Memory B cell (primary cell): Measurements from ENCODE around the gene KCNRG.
"Not testable (repeated sequence)": the region's sequence is repeated elsewhere in the genome, so short reads cannot be mapped to it uniquely, and the experiment has no call there.

Source experiments
- ATAC-seq: fragments of 150-1000 bp; cut with Tn5 transposase; 2 replicates; pipeline ENCODE4 v1.10.0; 2021; ENCODE audit warnings: low read depth, mild to moderate bottlenecking, moderate library complexity
- DNase-seq, 2 donors: peaks; one replicate each; pipeline ENCODE4 v3.0.0; 2022; ENCODE audit warnings: low spot score in 2 of 2
- H3K27ac Mint-ChIP-seq: one replicate; pipeline ENCODE4 v1.8.0; 2022; ENCODE audit warnings: mild to moderate bottlenecking, moderate library complexity, mixed read lengths
- H3K27me3 Mint-ChIP-seq: one replicate; pipeline ENCODE4 v1.8.0; 2022; ENCODE audit warnings: mixed read lengths
- H3K36me3 Mint-ChIP-seq: one replicate; pipeline ENCODE4 v1.8.0; 2022; ENCODE audit warnings: mild to moderate bottlenecking, mixed read lengths
- H3K4me1 Mint-ChIP-seq: one replicate; pipeline ENCODE4 v1.8.0; 2022; ENCODE audit warnings: mixed read lengths
- H3K4me3 Mint-ChIP-seq: one replicate; pipeline ENCODE4 v1.8.0; 2022; ENCODE audit warnings: mild to moderate bottlenecking, moderate library complexity, mixed read lengths
- H3K9me3 Mint-ChIP-seq: one replicate; pipeline ENCODE4 v1.8.0; 2022; ENCODE audit warnings: mixed read lengths

Gene KCNRG, protein sequence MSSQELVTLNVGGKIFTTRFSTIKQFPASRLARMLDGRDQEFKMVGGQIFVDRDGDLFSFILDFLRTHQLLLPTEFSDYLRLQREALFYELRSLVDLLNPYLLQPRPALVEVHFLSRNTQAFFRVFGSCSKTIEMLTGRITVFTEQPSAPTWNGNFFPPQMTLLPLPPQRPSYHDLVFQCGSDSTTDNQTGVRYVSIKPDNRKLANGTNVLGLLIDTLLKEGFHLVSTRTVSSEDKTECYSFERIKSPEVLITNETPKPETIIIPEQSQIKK

DNA sequence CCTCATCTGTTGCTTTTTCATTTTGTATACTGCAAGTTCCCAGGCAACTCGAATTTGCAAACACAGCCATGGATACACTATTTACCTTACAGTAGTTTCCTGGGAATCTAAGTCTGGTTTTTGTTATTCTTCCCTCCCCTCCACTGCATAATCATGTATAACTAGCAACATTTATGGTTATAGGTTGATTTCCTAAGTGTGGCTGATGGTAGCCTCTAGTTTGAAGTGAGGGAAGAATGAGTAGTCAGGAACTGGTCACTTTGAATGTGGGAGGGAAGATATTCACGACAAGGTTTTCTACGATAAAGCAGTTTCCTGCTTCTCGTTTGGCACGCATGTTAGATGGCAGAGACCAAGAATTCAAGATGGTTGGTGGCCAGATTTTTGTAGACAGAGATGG lies at the start of gene KCNRG:
Gene KCNRG, plus strand, starts transcription at position 187 of the 400 bp plus-strand sequence. Its CDS starts 50 bp downstream, at position 237.
- Mint-ChIP-seq H3K27me3 (no peaks in the 10 kb centered on the region), H3K27ac (peak within 1 kb of the TSS; percentile 84), H3K36me3 (peaks cover 28% of the 10 kb centered on the region), H3K4me3 (no peak within 1 kb of the TSS), H3K9me3 (no peaks in the 10 kb centered on the region), H3K4me1 (peaks cover 19% of the 10 kb centered on the region)
- DNase-seq (no peak), ATAC-seq (no peak)

DNA sequence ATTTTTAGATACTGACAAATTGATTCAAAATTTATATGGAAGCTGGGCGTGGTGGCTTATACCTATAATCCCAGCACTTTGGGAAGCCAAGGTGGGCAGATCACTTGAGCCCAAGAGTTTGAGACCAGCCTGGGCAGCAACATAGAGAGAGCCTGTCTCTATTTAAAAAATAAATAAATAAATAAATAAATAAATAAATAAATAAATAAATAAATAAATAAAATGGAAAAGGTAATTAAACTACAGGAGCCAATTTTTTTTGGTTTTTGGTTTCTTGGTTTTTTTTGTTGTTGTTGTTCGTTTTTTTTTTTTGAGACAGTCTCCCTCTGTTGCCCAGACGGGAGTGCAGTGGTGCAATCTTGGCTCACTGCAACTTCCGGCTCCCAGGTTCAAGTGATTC lies 47.8 kb upstream of the KCNRG start:
- Mint-ChIP-seq H3K27me3 (no peaks in the 10 kb centered on the region), H3K9me3 (peaks cover 19% of the 10 kb centered on the region), H3K36me3 (peaks cover 25% of the 10 kb centered on the region), H3K4me1 (no peaks in the 10 kb centered on the region), H3K4me3 (no peak overlapping the region), H3K27ac (no peak overlapping the region)
- DNase-seq: no peak
- ATAC-seq: no peak

DNA sequence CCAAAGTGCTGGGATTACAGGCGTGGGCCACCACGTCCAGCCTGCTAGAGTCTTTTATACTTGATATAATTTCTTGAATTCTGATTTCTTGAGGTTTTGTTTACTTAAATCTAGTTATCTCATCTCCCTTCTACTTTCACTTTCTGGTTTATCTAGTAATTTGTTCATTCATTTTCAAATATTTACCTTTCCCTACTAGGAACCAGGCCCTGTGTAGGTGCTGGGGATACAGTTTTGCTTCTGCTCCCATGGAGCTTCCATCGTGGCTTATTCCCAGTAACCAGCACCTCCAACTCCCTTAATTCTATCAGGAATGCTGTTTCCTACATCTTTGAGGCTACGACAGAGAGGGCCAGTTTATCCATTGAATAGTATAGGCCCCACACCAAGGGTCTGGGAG lies 42.5 kb upstream of the KCNRG start:
- DNase-seq (no peak), ATAC-seq (no peak)
- Mint-ChIP-seq H3K4me1 (peaks cover 4% of the 10 kb centered on the region), H3K36me3 (no peaks in the 10 kb centered on the region), H3K4me3 (no peak overlapping the region), H3K27ac (no peak overlapping the region), H3K9me3 (no peaks in the 10 kb centered on the region), H3K27me3 (no peaks in the 10 kb centered on the region)

DNA sequence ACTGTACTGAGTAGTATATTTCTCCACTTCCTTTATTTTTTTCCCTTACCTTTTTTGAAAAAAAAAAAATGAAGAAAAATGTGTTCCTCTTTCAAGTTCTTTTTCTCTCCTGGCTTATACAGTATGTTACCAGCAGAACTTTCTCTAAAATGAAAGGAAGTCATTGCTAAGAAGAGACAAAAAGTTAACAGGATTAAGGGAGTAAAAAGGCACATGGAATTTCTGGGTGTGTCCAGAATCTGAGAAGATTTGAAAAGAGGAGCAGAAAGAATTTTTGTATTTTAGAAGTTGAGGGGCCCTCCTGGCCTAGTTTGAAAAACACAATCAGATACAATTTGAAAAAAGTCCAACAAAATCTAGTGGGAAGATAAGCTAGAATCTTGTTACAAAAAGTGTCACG lies 39.4 kb upstream of the KCNRG start:
- DNase-seq: no peak
- H3K9me3 Mint-ChIP-seq: no peaks in the 10 kb centered on the region
- no peak for ATAC-seq
- no peaks in the 10 kb centered on the region for H3K27me3 Mint-ChIP-seq
- H3K4me3 Mint-ChIP-seq: no peak overlapping the region
- no peaks in the 10 kb centered on the region for H3K36me3 Mint-ChIP-seq
- H3K4me1 Mint-ChIP-seq: peaks cover 4% of the 10 kb centered on the region
- no peak overlapping the region for H3K27ac Mint-ChIP-seq

DNA sequence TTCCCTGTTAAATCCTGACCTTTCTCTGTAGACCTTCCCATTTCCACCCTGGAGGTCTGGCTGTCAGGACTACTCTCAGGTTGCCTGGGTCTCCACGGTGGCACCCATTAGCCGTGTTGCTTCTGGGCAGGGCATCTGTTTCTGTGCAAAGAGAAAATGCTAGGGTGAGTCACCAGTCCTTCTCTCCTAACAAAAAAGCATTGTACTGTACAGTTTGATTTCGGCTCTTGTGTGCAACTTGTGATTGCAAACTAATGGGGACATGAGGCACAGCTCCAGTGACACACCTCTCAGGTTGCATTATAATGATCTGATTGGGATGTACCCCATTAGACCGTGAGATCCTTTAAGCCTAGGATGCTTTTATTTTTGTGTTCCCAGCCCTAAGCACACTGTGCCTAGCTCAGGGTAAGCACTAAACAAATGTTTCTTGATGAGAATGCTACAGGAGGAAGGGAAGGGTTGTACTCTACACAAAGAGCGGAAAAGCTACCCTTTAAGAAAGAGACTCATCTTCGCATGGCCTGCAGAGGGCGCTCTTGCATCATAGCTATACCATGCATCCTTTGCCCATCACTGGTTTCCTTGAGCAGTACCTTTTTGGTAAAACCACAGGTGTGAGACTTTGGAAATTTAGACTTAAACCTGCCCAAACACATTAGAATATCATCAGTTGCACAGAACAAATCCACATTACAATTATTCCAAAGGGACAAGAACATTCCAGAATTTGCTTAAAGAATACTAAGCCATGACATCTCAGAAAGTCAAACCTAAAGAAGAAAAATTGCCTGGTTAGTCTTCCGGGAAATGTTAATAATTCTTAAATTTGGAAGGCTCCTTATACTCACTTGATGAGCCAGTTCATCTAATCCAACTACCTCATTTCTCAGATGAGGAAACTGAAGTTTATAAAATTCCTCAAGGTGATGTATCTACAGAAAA lies 38.7 kb upstream of the KCNRG start:
- no peaks in the 10 kb centered on the region for H3K9me3 Mint-ChIP-seq
- no peaks in the 10 kb centered on the region for H3K27me3 Mint-ChIP-seq
- DNase-seq (peak; percentile 67 to 74), ATAC-seq (peak; percentile 93)
- peaks cover 4% of the 10 kb centered on the region for H3K4me1 Mint-ChIP-seq
- no peak overlapping the region for H3K4me3 Mint-ChIP-seq
- H3K36me3 Mint-ChIP-seq: peaks cover under 1% of the 10 kb centered on the region
- no peak overlapping the region for H3K27ac Mint-ChIP-seq

DNA sequence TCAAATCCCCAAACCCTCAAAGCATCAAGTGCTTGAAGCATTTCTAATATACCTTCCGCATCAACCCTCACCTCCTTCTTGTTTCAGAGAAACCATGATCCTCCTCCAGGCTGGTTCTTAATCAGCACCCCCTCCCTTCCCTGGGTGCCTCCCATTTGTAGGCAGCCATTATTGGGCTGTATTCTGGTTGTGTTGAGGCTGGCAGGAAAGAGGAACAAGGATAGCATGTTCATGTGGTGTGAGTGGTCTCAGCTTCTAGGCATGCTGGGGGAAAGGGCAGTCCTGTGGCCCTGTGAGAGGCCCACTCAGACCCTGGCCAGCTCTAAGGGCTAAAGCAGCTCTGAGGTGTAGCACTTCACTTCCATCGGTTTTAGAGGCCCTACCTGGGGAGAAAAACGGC lies 37.3 kb upstream of the KCNRG start:
- no peak overlapping the region for H3K27ac Mint-ChIP-seq
- no peaks in the 10 kb centered on the region for H3K27me3 Mint-ChIP-seq
- ATAC-seq: no peak
- peaks cover 4% of the 10 kb centered on the region for H3K4me1 Mint-ChIP-seq
- H3K9me3 Mint-ChIP-seq: no peaks in the 10 kb centered on the region
- DNase-seq: no peak
- H3K36me3 Mint-ChIP-seq: peaks cover 4% of the 10 kb centered on the region
- no peak overlapping the region for H3K4me3 Mint-ChIP-seq

DNA sequence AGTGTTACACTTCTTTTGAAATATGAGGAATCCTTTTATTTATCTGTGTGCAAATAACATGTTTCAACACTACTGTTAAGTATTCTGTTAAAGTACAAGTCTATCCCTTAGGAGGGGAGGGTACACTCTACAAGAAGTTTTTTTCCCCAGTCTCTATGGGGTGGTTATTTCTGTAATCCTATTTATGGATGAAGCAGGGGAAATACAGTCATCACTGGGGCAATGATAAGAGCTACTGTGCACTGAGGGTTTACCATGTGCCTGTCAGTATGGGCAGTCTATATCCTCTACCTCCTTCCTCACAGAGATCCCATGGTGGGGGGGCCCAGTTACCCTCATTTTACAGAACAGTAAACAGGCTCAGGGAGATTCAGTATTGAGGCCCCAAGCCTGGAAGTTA lies 35.0 kb upstream of the KCNRG start:
- Mint-ChIP-seq H3K4me3 (no peak overlapping the region), H3K9me3 (no peaks in the 10 kb centered on the region), H3K4me1 (peaks cover 4% of the 10 kb centered on the region), H3K27ac (no peak overlapping the region), H3K36me3 (peaks cover 4% of the 10 kb centered on the region), H3K27me3 (no peaks in the 10 kb centered on the region)
- DNase-seq: no peak
- no peak for ATAC-seq

DNA sequence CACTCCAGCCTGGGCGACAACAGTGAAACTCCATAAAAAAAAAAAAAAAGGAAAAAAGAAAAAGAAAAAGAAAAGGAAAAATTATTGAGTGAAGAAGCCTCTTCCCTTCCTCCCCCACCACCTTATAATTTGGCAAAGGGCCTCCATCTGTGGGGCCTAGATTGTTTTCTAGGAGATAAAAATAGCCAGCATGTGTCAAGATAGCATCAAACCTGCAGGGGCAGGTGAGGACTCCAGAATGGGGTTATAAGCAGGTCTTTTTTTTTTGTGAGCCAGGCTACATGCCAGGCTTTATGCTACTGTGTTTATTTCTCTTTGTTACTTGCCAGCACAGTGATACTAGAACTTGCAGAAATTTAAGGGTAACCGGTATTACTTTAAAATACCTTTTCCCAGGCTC lies 30.1 kb upstream of the KCNRG start:
- ATAC-seq (no peak), DNase-seq (no peak)
- H3K27ac Mint-ChIP-seq: no peak overlapping the region
- no peaks in the 10 kb centered on the region for H3K27me3 Mint-ChIP-seq
- no peaks in the 10 kb centered on the region for H3K4me1 Mint-ChIP-seq
- no peaks in the 10 kb centered on the region for H3K9me3 Mint-ChIP-seq
- no peak overlapping the region for H3K4me3 Mint-ChIP-seq
- H3K36me3 Mint-ChIP-seq: peaks cover 4% of the 10 kb centered on the region

DNA sequence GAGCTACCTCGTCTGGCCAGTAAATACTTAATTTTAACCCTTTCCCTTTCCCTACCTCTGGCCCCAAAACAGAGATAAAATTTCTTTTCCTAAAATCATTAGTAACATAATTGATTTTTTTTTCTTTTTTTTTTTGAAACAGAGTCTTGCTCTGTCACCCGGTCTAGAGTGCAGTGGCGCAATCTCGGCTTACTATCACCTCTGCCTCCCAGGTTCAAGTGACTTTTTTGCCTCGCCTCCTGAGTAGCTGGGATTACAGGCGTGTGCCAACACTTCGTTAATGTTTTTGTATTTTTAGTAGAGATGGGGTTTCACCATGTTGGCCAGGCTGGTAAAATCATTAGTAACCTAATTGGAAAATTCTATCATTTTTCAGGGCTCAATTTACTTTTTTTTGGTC lies 28.8 kb upstream of the KCNRG start:
- peaks cover under 1% of the 10 kb centered on the region for H3K4me1 Mint-ChIP-seq
- peak overlapping the region; percentile 21 for H3K27ac Mint-ChIP-seq
- no peaks in the 10 kb centered on the region for H3K9me3 Mint-ChIP-seq
- H3K27me3 Mint-ChIP-seq: no peaks in the 10 kb centered on the region
- H3K4me3 Mint-ChIP-seq: no peak overlapping the region
- H3K36me3 Mint-ChIP-seq: peaks cover 4% of the 10 kb centered on the region
- ATAC-seq (no peak), DNase-seq (no peak)

DNA sequence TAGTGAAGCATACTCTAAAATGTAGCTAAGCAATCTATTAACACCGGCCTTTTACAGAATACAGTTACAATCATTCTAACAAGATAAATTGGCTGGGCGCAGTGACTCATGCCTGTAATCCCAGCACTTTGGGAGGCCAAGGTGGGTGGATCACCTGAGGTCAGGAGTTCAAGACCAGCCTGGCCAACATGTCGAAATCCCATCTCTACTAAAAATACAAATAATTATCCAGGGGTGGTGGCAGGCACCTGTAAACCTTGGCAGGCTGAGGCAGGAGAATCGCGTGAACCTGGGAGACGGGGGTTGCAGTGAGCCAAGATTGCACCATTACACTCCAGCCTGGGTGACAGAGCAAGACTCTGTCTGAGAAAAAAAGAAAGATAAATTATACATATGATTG lies 24.6 kb upstream of the KCNRG start:
- not testable (repeated sequence) for H3K9me3 Mint-ChIP-seq, DNase-seq, H3K27me3 Mint-ChIP-seq, H3K4me1 Mint-ChIP-seq, H3K4me3 Mint-ChIP-seq, ATAC-seq, H3K27ac Mint-ChIP-seq, H3K36me3 Mint-ChIP-seq

DNA sequence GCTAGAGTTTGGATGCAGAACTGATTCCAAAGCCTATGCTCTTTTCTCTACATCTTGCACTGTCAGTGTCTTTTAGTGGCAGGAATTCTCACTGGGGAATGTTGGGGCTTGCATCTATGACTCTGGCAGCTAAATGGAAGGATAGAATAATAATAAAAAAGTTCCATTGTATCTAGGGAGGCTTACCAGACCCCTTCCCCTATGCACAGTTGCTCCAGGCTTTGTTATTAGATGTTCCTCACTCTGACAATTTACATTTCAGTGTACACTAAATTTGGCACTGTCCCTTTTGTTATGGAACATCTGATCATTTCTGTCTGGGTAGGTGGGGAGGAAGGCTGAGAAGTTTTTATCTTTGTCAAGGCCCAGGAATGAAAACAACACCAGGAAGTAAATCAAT lies 22.1 kb upstream of the KCNRG start:
- no peak overlapping the region for H3K4me3 Mint-ChIP-seq
- peaks cover 14% of the 10 kb centered on the region for H3K4me1 Mint-ChIP-seq
- H3K36me3 Mint-ChIP-seq: peaks cover 2% of the 10 kb centered on the region
- no peak overlapping the region for H3K27ac Mint-ChIP-seq
- DNase-seq (no peak), ATAC-seq (no peak)
- H3K27me3 Mint-ChIP-seq: no peaks in the 10 kb centered on the region
- no peaks in the 10 kb centered on the region for H3K9me3 Mint-ChIP-seq

DNA sequence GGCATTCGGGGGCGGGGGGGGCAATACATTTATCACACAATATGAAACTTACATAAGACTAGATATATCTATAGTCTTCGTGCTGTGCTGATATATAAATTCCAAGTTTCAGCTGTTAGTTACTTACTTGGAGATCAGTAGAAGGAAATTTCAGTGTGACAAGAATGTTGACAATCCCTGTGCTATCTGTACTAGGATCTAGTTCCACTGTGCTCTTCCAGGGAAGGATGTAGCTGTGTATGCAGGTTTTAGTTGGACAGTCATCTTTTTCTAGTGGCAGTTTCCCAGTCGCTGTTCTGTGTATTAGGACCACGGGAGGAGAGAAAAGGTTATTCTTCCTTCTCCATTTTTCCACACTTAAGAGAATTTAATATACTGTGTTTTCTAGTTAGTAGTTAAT lies 21.6 kb upstream of the KCNRG start:
- peaks cover 5% of the 10 kb centered on the region for H3K36me3 Mint-ChIP-seq
- H3K4me1 Mint-ChIP-seq: peaks cover 18% of the 10 kb centered on the region
- no peak overlapping the region for H3K4me3 Mint-ChIP-seq
- H3K27me3 Mint-ChIP-seq: no peaks in the 10 kb centered on the region
- DNase-seq (no peak), ATAC-seq (no peak)
- no peaks in the 10 kb centered on the region for H3K9me3 Mint-ChIP-seq
- H3K27ac Mint-ChIP-seq: no peak overlapping the region

DNA sequence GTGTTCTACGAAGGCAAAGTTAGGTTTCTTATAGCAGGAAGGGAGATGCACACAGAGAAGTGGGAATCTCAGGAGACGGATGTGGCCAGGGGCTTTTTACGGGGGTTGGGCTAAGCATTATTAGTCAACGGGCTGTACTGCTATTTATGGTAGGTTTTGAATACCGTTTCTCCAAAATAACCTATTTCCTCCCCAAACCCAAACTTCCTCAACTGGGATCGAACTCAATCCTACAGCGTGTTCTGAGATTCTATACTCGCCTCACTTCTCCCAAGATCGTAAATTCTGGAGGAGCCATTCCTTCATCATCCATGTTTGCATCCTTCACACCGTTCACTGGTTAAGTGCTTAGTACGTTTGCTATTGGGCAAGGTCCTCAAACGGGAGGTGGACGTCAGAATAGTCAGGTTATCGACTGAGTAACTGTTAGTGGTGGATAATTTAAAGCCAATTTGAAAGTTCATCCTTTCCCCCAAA lies 19.6 kb upstream of the KCNRG start:
- Mint-ChIP-seq H3K4me3 (peak overlapping the region; percentile 77), H3K36me3 (peaks cover 13% of the 10 kb centered on the region), H3K9me3 (no peaks in the 10 kb centered on the region), H3K27me3 (no peaks in the 10 kb centered on the region), H3K27ac (peak overlapping the region; percentile 71), H3K4me1 (peaks cover 26% of the 10 kb centered on the region)
- no peak for ATAC-seq
- DNase-seq: no peak

DNA sequence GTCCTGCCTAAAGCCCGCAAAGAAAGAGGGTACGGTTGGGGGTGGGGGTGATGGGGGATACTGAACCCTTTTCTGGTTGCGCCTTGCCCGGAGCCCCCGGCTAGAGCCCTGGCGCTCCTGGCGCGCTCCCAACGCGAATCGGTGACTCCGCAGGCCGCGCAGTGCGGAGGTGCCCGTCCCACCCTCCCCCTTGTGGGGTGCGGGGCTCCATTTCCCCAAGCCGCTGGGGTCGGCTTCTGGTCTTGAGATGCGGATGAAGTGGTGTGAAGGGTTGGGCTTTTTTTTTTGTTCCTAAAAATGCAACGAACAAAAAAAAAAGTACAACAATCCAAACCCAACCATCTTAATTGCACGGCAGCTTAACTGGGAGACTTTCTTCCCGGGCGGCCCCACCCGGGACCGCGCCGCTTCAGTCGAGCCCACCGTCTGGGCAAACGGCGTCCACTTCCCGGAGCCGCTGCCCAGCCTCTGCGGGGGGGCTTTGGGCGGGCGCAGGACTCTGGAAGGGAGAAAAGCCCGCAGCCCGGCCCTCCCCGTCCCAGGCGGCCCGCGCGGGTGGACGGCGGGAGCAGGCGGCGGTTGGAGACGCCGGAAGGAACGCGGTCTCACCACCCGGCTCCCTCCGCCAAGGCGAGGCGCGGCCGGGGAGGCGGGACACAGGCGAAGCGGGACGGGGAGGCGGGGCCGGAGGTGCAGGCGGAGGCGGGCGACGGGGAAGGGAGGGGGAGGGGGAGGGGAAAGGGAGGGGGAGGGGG lies 18.9 kb upstream of the KCNRG start:
- Mint-ChIP-seq H3K27ac (peak overlapping the region; percentile 71), H3K27me3 (no peaks in the 10 kb centered on the region), H3K9me3 (no peaks in the 10 kb centered on the region), H3K4me3 (peak overlapping the region; percentile 77), H3K4me1 (peaks cover 26% of the 10 kb centered on the region), H3K36me3 (peaks cover 13% of the 10 kb centered on the region)
- peak; percentile 60 for ATAC-seq
- DNase-seq: peak; percentile 72 to 76
